Testis (tissue), 3 donors: ENCODE data around the gene NCBP2. TPM values are rescaled to one million over a fixed set of nuclear protein-coding genes. Genes with fewer than 3 reads are reported as not detected.

Experiments used
- DNase-seq: peaks from one replicate; pipeline ENCODE4 v3.0.0-alpha.2; 2019
- H3K27ac ChIP-seq, 2 donors: fragments of 200-600 bp; sonication (generic); one replicate each; pipeline ENCODE4 v1.5.1; 2019
- H3K27me3 ChIP-seq: fragments of 200-600 bp; sonication (generic); one replicate; pipeline ENCODE4 v1.5.1; 2019
- H3K36me3 ChIP-seq: fragments of 200-600 bp; sonication (generic); one replicate; pipeline ENCODE4 v1.5.1; 2017; ENCODE audit warnings: low read depth; ENCODE audit errors: missing control alignments
- H3K4me1 ChIP-seq: fragments of 200-600 bp; sonication (generic); one replicate; pipeline ENCODE4 v1.5.1; 2019
- H3K4me3 ChIP-seq, 2 donors: fragments of 200-600 bp; sonication (generic); one replicate each; pipeline ENCODE4 v1.5.1; 2017 to 2019
- H3K9me3 ChIP-seq: fragments of 200-600 bp; sonication (generic); one replicate; pipeline ENCODE4 v1.5.1; 2017
- POLR2A ChIP-seq: fragments of 450-650 bp; IDR thresholded peaks from one replicate; pipeline ENCODE4 v1.6.1; 2017; ENCODE audit warnings: antibody characterized with exemption, mild to moderate bottlenecking, moderate library complexity
- WGBS, 2 donors: methylation state at CpG; one replicate each; pipeline ENCODE4 v1.1.5; 2018; 5-methylcytosine and 5-hydroxymethylcytosine counted together
- intact Hi-C: fragments of 100-400 bp; cut with DNase I; formaldehyde crosslinking; loops from one replicate; pipeline ENCODE4 v1.15.1; 2023; ENCODE audit warnings: low total_unique reads
- polyA plus RNA-seq: library from polyadenylated mRNA; stranded (reverse); fragments of 350-450 nt; fragmentation: Illumina TruSeq; extraction: RNeasy Lipid Tissue Mini Kit (QIAGEN cat#74804); gene quantifications from one replicate; pipeline ENCODE4 v1.2.3, GENCODE V29; 2014; ENCODE audit warnings: low read depth, low replicate concordance; ENCODE audit not compliant: insufficient read depth
- total RNA-seq, 2 donors: library from RNA; depleted of rRNA; stranded (reverse); fragments of >200 nt; gene quantifications; one replicate each; pipeline ENCODE4 v1.2.3, GENCODE V29; 2016
- TF ChIP-seq, protein P1 (sequence below), 3 experiments: fragments of 450-650 bp in 2 of 3; fragments of 200-600 bp in 1 of 3; sonication (generic) in 1 of 3; IDR thresholded peaks; one replicate each; pipeline ENCODE4 v1.5.1; 2016 to 2019; ENCODE audit warnings: antibody characterized with exemption in 3 of 3, mild to moderate bottlenecking in 2 of 3, moderate library complexity in 1 of 3

Gene NCBP2
- total and polyA plus RNA-seq, 3 donors from 2014 or later: 30.6 to 53.3 (median 40.8) TPM

DNA sequence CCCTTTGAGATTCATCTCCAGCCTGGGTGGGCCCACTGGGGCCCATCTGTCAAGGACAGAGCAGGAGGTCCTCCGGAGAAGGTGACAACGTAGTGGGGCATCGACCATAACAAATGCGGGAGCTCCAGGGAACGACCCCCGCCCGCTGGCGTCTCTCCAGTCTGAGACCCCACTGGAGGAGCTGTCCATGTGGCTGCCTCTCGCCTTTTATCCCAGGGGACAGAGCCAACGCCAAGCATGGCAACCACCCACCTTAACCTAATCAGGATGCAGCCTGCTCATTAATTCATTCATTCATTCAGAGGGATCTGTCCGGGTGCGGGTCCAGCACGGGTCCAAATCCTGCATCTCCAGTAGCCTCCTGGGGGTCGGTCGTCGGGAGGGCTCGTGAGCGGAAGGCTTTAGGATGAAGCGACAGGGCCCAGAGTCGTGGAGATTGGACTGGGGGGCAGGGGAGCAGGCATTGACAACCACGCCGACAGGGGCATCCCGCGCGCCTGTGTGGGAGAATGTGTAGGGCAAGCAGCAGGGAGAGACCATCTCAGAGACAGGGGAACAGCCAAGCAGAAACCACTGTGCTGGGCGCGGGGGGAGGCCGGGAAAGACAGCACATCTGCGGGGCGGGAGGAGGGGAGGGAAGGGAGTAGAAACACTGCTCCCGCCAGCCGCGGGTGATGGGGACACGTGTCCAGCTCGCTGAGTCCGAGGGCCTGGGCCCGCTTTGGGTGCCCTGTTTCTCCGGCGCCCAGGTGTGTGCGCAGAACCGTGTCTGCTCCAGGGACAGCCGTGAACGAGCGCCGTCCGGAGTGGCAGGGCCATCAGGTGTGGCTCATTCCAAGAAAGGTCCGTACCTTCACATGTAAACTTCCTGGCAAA lies 24.4 kb upstream of the NCBP2 start:
- no peaks in the 10 kb centered on the region for H3K9me3 ChIP-seq
- no peak for DNase-seq
- 46 to 60% methylated on average over 35 to 47 of the region's 47 CpGs for WGBS, 2 donors
- H3K36me3 ChIP-seq: no peaks in the 10 kb centered on the region
- no peak overlapping the region for H3K27ac ChIP-seq
- H3K4me1 ChIP-seq: peaks cover 6% of the 10 kb centered on the region
- TF ChIP-seq, protein P1, sequence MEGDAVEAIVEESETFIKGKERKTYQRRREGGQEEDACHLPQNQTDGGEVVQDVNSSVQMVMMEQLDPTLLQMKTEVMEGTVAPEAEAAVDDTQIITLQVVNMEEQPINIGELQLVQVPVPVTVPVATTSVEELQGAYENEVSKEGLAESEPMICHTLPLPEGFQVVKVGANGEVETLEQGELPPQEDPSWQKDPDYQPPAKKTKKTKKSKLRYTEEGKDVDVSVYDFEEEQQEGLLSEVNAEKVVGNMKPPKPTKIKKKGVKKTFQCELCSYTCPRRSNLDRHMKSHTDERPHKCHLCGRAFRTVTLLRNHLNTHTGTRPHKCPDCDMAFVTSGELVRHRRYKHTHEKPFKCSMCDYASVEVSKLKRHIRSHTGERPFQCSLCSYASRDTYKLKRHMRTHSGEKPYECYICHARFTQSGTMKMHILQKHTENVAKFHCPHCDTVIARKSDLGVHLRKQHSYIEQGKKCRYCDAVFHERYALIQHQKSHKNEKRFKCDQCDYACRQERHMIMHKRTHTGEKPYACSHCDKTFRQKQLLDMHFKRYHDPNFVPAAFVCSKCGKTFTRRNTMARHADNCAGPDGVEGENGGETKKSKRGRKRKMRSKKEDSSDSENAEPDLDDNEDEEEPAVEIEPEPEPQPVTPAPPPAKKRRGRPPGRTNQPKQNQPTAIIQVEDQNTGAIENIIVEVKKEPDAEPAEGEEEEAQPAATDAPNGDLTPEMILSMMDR (IDR thresholded peaks at IDR 0.05): no peak
- no peak for TF ChIP-seq POLR2A
- intact Hi-C loops: no loop called here
- no peak overlapping the region for H3K4me3 ChIP-seq
- H3K27me3 ChIP-seq: no peaks in the 10 kb centered on the region

DNA sequence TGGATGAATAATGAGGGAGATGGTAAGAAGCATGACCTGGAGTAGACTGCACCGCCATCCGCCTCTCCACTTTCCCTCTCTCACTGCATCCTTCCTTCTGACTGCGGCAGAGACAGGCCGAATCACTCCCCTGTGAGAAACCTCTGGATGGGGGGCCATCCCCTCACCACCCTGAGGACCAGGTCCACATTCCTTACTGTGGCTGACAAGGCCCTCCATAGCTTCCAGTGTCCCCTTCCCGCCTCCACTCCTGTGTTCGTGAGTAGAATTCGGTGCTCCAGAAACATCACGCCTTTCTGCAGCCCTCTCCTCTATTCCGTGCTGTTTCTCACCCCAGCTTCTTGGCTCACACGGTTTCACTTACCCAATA lies 23.5 kb upstream of the NCBP2 start:
- intact Hi-C loops: no loop called here
- H3K27ac ChIP-seq: no peak overlapping the region
- no peak for TF ChIP-seq POLR2A
- TF ChIP-seq, protein P1 (IDR thresholded peaks at IDR 0.05): no peak
- no peak overlapping the region for H3K4me3 ChIP-seq
- 77 to 86% methylated on average over 10 of the region's 10 CpGs for WGBS, 2 donors
- DNase-seq: no peak
- no peaks in the 10 kb centered on the region for H3K36me3 ChIP-seq
- H3K4me1 ChIP-seq: peaks cover 6% of the 10 kb centered on the region
- H3K9me3 ChIP-seq: no peaks in the 10 kb centered on the region
- no peaks in the 10 kb centered on the region for H3K27me3 ChIP-seq

DNA sequence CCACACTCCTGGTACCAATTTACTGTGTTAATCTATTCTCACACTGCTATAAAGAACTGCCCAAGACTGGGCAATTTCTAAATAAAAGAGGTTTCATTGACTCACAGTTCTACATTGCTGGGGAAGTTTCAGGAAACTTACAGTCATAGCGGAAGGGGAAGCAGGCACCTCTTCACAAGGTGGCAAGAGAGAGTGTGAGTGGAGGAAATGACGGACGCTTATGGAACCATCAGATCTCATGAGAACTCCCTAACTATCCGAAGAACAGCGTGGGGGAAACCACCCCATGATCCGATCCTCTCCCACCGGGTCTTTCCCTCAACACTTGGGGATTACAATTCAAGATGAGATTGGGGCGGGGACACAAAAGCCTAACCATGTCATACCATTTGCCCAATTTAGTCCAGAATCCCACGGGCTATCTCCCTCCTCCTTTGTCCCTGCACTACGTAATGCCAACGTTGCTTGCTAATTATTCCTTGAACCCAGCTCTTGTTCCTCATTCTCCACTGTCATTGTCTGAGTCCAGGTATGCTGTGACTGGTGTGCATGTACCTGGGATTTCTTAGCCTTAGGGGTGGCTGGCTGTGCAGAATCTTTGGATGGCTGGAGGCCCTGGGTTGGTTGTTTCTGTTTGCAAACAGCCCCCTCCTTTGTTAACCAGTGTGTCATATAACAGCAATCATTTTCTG lies 22.9 kb upstream of the NCBP2 start:
- H3K27ac ChIP-seq: no peak overlapping the region
- peaks cover 6% of the 10 kb centered on the region for H3K4me1 ChIP-seq
- H3K27me3 ChIP-seq: no peaks in the 10 kb centered on the region
- TF ChIP-seq, protein P1 (IDR thresholded peaks at IDR 0.05): no peak
- TF ChIP-seq POLR2A: no peak
- DNase-seq: no peak
- no peak overlapping the region for H3K4me3 ChIP-seq
- H3K36me3 ChIP-seq: no peaks in the 10 kb centered on the region
- 87 to 91% methylated on average over 11 of the region's 11 CpGs for WGBS, 2 donors
- no peaks in the 10 kb centered on the region for H3K9me3 ChIP-seq
- intact Hi-C loops: no loop called here

DNA sequence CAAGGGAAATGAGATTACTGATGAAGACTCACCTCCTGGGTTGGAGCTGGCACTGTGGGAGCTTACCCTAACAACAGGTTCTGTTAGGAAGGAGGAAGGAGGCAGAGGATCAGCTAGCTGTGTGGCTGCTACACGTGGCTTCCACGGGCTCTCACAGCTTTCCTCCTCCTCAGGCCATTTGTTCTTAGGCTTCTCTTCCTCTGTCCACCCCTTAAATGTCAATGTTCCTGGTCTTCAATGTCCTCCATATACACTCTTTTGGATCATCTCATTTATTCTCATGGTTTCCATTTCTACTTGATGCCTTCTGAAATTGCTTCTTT lies 21.3 kb upstream of the NCBP2 start:
- DNase-seq: no peak
- Histone ChIP-seq H3K27me3 (no peaks in the 10 kb centered on the region), H3K9me3 (no peaks in the 10 kb centered on the region), H3K4me1 (peaks cover 6% of the 10 kb centered on the region), H3K36me3 (no peaks in the 10 kb centered on the region), H3K4me3 (no peak overlapping the region), H3K27ac (no peak overlapping the region)
- WGBS, 2 donors: 84 to 88% methylated on average over 2 of the region's 2 CpGs
- intact Hi-C loops: no loop called here
- TF ChIP-seq, protein P1 (IDR thresholded peaks at IDR 0.05): no peak
- no peak for TF ChIP-seq POLR2A
